ENCODE data around the gene MAB21L1. TPM values are rescaled to one million over a fixed set of nuclear protein-coding genes. Genes with fewer than 3 reads are reported as not detected.

The MAB21L1 gene
- total RNA-seq, 1 experiment from 2014 or later, result not detected

GRCh38 chr13:35496006-35496405 is 19.5 kb upstream of the MAB21L1 start (continued):
- no peak for TF ChIP-seq ELF1 (IDR thresholded peaks at IDR 0.05; ENCODE audit: borderline replicate concordance, low read depth)

- intact Hi-C loops (cut with micrococcal nuclease), result no loop called here
- Histone ChIP-seq H3K27me3 (ENCODE audit: insufficient read depth, low read length) (no peaks in the 10 kb centered on the region), H3K4me1 (ENCODE audit: control insufficient read depth in 1 of 2, insufficient read depth in 2 of 2, low read length in 2 of 2) (no peaks in the 10 kb centered on the region), H3K9me3 (ENCODE audit: control insufficient read depth in 1 of 2, insufficient read depth in 1 of 2, low read depth in 1 of 2, low read length in 2 of 2) (no peaks in the 10 kb centered on the region), H3K4me2 (ENCODE audit: low read length) (no peak overlapping the region), H3K36me3 (ENCODE audit: control insufficient read depth in 1 of 2, insufficient read depth in 2 of 2, low read length in 2 of 2) (no peaks in the 10 kb centered on the region), H3K4me3 (replicated peaks in 1 of 2; ENCODE audit: low read depth in 1 of 2, low read length in 2 of 2) (no peak overlapping the region), H3K9me2 (ENCODE audit: insufficient read depth) (no peaks in the 10 kb centered on the region), H3K27ac (ENCODE audit: low read depth, low read length) (no peak overlapping the region), H3K79me2 (ENCODE audit: insufficient read depth, low read length) (no peaks in the 10 kb centered on the region), H3K9ac (ENCODE audit: low read length) (no peak overlapping the region), H4K20me1 (ENCODE audit: insufficient read depth) (no peaks in the 10 kb centered on the region), H2AFZ (ENCODE audit: low read depth, low read length, poor library complexity, severe bottlenecking) (no peak overlapping the region)
- RAD21 ChIA-PET (ENCODE audit: low non-redundant PET in 1 of 2, low total read pairs in 2 of 2, uncharacterized antibody in 2 of 2, unreplicated experiment in 2 of 2), result no interaction called here
- CTCF ChIA-PET, result no interaction called here
- no TSS peak for BruUV-seq (replicated peaks)
- DNase-seq (ENCODE audit: low read depth, low spot score) (no peak), ATAC-seq (no peak)
- POLR2A ChIA-PET, result no interaction called here
- TF ChIP-seq POLR2A (IDR thresholded peaks at IDR 0.05; ENCODE audit: borderline replicate concordance, extremely low read depth, insufficient read depth, insufficient read length), result no peak
- TF ChIP-seq ZNF274 (IDR thresholded peaks at IDR 0.05; ENCODE audit: low read depth, low read length), result no peak
- TF ChIP-seq CEBPB (IDR thresholded peaks at IDR 0.05; ENCODE audit: low read depth), result no peak
- TF ChIP-seq EZH2phosphoT487 (IDR thresholded peaks at IDR 0.05; ENCODE audit: borderline replicate concordance), result no peak
These were observed 12.6 kb upstream of the MAB21L1 start for GRCh38 chr13:35489050-35489449.

GRCh38 chr13:35485424-35485823 is 8.9 kb upstream of the MAB21L1 start:
- no peaks in the 10 kb centered on the region for H3K4me1 ChIP-seq (ENCODE audit: control insufficient read depth in 1 of 2, insufficient read depth in 2 of 2, low read length in 2 of 2)
- CTCF ChIA-PET, result no interaction called here
- no peak overlapping the region for H3K27ac ChIP-seq (ENCODE audit: low read depth, low read length)
- H3K9me3 ChIP-seq (ENCODE audit: control insufficient read depth in 1 of 2, insufficient read depth in 1 of 2, low read depth in 1 of 2, low read length in 2 of 2), result no peaks in the 10 kb centered on the region
- intact Hi-C loops (cut with micrococcal nuclease), result no loop called here
- no peak overlapping the region for H3K4me3 ChIP-seq (replicated peaks in 1 of 2; ENCODE audit: low read depth in 1 of 2, low read length in 2 of 2)
- ATAC-seq (no peak), DNase-seq (ENCODE audit: low read depth, low spot score) (no peak)
- POLR2A ChIA-PET, result no interaction called here
- H2AFZ ChIP-seq (ENCODE audit: low read depth, low read length, poor library complexity, severe bottlenecking), result no peak overlapping the region
- H3K36me3 ChIP-seq (ENCODE audit: control insufficient read depth in 1 of 2, insufficient read depth in 2 of 2, low read length in 2 of 2), result no peaks in the 10 kb centered on the region
- no peaks in the 10 kb centered on the region for H3K9me2 ChIP-seq (ENCODE audit: insufficient read depth)
- H3K4me2 ChIP-seq (ENCODE audit: low read length), result no peak overlapping the region
- no TSS peak for BruUV-seq (replicated peaks)
- no peaks in the 10 kb centered on the region for H4K20me1 ChIP-seq (ENCODE audit: insufficient read depth)
- H3K79me2 ChIP-seq (ENCODE audit: insufficient read depth, low read length), result no peaks in the 10 kb centered on the region
- RAD21 ChIA-PET (ENCODE audit: low non-redundant PET in 1 of 2, low total read pairs in 2 of 2, uncharacterized antibody in 2 of 2, unreplicated experiment in 2 of 2), result no interaction called here
- no peak overlapping the region for H3K9ac ChIP-seq (ENCODE audit: low read length)
- H3K27me3 ChIP-seq (ENCODE audit: insufficient read depth, low read length), result no peaks in the 10 kb centered on the region
- TF ChIP-seq CTCF (IDR thresholded peaks at IDR 0.05 in 2 of 3, conservative IDR thresholded peaks at IDR 0.05 in 1 of 3; ENCODE audit: borderline replicate concordance in 1 of 3, insufficient read depth in 1 of 3, low read depth in 2 of 3, low read length in 2 of 3), result no peak
- TF ChIP-seq SIN3A (IDR thresholded peaks at IDR 0.05; ENCODE audit: low read depth), result no peak
- no peak for TF ChIP-seq CEBPB (IDR thresholded peaks at IDR 0.05; ENCODE audit: low read depth)
- TF ChIP-seq CBX3 (IDR thresholded peaks at IDR 0.05; ENCODE audit: low read depth), result no peak
- TF ChIP-seq EZH2phosphoT487 (IDR thresholded peaks at IDR 0.05; ENCODE audit: borderline replicate concordance), result no peak
- TF ChIP-seq EGR1 (IDR thresholded peaks at IDR 0.05; ENCODE audit: low read depth), result no peak
- no peak for TF ChIP-seq POLR2AphosphoS5 (IDR thresholded peaks at IDR 0.05; ENCODE audit: low read depth, low read length)
- no peak for TF ChIP-seq ZBTB33 (IDR thresholded peaks at IDR 0.05; ENCODE audit: extremely low read depth, insufficient replicate concordance, low read length)
- TF ChIP-seq TCF7L2 (IDR thresholded peaks at IDR 0.05; ENCODE audit: borderline replicate concordance, extremely low read depth, insufficient read depth, insufficient read length), result no peak
- no peak for TF ChIP-seq ATF3 (IDR thresholded peaks at IDR 0.05)
- no peak for TF ChIP-seq ZFX (IDR thresholded peaks at IDR 0.05)
- TF ChIP-seq POLR2A (IDR thresholded peaks at IDR 0.05; ENCODE audit: borderline replicate concordance, extremely low read depth, insufficient read depth, insufficient read length), result no peak
- no peak for TF ChIP-seq ZNF274 (IDR thresholded peaks at IDR 0.05; ENCODE audit: low read depth, low read length)
- TF ChIP-seq FOSL1 (IDR thresholded peaks at IDR 0.05; ENCODE audit: low read depth), result no peak
- no peak for TF ChIP-seq SRF (IDR thresholded peaks at IDR 0.05; ENCODE audit: low read depth)
